Skin epidermis (tissue), 12 donors: ENCODE measurements around the gene JPT2.

ENCODE experiments used
- H3K27ac ChIP-seq, 21 experiments: fragments of 200-600 bp; sonication (generic) in 11 of 21; one replicate each; pipeline ENCODE4 v1.5.0; 2020; ENCODE audit warnings: mild to moderate bottlenecking in 3 of 21, inconsistent platforms in 2 of 21, moderate library complexity in 2 of 21
- H3K4me3 ChIP-seq, 7 experiments: fragments of 200-600 bp; sonication (generic) in 2 of 7; one replicate each; pipeline ENCODE4 v1.5.0; 2020; ENCODE audit warnings: inconsistent platforms in 2 of 7, mild to moderate bottlenecking in 2 of 7, moderate library complexity in 1 of 7

Gene JPT2

DNA sequence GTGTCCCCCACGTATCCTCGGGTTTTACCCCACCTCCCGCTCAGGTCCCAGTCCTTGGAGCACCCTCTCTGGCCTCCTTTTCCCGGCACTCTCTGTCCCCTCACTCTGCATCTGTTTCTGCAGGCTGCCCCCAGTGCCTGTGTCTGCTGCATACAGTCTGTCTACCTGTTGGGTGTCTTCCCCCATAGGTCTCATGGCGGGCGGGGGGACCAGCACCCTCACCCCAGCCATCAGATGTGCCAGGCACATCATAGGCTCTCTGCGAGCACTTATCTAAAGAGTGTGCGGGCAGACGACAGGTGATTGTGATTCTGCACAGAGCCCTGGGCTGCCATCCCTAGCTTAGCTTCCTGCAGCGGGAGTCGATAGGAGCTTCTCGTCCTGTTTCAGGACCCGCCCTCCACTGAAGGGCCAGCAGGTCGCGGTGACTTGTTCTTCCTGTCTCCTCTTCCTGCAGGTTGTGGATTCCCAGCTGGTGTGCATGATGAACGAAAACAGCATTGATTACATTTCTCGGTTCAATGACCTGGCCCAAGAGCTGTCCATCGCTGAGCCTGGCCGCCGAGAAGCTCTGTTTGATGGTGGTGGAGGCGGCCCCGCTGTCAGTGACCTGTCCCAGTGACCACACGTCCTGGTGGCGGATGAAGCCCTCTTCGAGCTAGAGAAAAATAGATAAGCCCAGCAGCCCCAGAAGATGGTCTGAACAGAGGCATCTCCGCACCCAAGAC, 4.5 kb upstream of the JPT2 start:
- no peak overlapping the region for H3K4me3 ChIP-seq
- no peak overlapping the region for H3K27ac ChIP-seq

DNA sequence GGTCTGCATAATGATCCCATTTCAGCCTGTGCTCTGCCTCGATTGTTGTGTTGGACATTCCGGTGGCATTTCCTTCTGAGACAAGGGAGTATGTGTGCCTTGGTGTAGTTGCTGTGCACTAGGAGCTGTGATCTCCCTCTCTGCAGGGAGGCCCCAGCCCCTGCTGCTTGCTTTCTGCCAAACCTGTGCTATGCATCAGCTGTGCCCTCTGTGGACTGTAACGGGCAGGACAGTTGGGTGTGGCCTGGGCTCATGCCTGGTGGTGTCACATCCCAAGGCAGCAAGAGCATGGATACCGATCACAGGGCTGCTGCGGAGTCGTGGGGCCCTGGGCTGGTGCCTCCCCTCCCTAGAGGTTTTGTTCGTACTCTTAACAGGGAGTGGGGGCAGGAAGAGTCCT, 3.8 kb upstream of the JPT2 start:
- Histone ChIP-seq H3K27ac (no peak overlapping the region), H3K4me3 (no peak overlapping the region)

DNA sequence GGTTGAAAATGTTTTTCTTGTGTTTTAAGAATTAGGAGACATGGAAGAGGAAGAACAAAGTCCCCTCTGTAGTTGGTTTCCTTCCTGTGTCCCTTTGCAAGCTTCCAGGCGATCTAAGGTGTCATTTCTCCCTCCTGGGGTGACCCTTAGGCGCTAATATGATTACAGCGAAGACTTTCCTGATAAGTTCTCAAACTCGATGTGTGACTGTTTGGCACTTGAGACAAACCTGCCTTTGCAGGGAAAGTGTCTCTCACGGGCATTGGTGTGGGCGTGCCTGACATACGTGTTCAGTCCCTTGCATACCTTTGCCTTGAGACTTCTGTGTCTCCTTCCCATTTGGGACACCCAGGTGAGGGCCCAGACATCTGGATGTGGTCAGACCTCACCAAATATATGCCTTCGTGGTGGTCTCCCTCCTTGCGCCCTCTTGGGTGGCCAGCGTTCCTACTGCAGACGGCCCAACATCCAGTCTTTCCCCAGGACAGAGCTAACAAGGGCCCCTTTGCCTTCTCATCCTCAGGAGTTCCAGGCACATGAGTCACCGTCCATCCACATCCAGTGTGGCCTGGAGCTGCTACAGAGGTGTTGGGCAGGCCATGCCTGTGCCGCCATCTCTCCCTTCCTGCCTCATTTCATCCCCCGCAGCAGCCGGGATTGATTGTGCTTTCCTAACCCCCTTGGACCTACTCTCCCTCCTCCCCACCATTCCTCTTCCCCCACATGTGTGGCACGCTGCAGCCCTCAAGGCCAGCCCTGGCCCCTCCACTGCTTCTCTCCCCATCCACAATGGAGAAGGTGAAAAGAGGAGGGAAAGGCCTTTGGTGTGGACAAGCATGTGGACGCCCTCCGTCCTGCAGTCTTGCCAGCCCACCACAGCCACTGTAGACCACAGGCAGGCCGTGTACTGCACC, 3.1 kb upstream of the JPT2 start:
- no peak overlapping the region for H3K27ac ChIP-seq
- no peak overlapping the region for H3K4me3 ChIP-seq

DNA sequence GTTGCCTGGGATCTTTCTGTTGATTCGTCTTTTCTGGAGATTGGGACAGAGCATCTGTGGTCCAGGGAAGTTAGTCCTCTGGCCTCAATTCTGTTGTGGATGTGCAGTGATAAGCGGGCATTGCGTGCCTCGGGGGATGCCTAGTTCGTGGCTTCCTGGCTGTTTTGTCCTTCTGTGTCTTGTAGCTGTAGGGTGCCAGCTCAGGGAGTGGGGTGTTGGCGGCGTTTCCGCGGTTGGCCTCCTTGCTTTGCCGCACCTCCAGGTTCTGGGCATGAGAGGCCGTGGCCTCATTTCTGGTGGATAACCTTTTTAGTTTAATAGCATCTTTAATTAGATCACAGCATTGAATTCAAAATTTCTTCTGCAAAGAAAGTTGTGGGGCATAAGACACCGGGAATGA, 1.4 kb upstream of the JPT2 start:
- no peak overlapping the region for H3K4me3 ChIP-seq
- H3K27ac ChIP-seq, result no peak overlapping the region

DNA sequence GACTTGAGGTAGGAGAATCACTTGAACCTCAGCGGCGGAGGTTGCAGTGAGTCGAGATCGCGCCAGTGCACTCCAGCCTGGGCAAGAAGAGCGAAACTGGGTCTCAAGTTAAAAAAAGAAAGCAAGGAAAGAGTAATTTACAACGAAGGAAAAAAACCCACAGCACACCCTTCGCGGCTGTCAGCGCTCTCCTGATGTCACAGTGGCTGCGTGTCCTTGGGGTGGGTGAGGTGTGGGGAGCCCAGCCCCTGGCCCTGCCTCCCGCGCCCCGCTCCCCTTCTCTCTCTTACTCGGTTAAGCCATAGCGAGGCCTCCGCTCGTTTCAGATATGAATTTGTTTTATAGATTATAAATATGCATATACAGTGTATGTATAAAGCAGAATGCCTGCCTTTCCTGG, 740 bp upstream of the JPT2 start:
- peak overlapping the region in 3 of 7 experiments; percentile 71 to 98 (median 81) for H3K4me3 ChIP-seq
- H3K27ac ChIP-seq, result peak overlapping the region in 3 of 21 experiments; percentile 39 to 93 (median 76)

DNA sequence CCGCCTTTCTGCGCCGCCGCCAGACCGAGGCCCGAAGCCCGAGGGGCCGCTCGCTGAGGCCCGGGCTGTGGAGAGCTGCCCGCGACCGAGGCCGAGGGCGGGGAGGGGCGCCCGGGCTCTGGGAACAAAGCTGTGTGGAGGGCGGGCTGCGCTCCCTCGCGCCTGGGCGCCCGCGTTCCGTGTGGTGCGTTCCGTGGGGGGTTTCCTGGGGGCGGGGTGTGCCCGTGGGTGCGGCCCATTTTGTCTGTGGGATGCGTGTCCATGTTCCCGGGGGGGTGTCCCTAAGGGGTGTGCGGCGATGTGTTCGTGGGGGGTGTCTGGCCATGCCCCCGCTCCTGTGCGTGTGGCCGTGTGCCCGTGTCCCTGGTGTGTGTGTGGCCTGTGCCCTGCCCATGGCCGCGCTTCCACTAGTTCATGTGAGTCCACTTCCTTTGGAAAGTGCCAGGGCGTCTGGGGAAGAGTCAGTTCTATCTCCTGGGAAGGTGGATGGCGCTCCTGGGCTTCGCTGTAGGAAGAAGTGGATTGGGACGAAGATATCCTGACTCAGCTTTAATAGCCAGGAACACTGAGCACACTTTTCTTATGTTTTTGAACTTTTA, 520 bp downstream of the JPT2 start:
- Histone ChIP-seq H3K4me3 (peak overlapping the region; percentile 55 to 98 (median 81)), H3K27ac (peak overlapping the region; percentile 52 to 93 (median 87))

DNA sequence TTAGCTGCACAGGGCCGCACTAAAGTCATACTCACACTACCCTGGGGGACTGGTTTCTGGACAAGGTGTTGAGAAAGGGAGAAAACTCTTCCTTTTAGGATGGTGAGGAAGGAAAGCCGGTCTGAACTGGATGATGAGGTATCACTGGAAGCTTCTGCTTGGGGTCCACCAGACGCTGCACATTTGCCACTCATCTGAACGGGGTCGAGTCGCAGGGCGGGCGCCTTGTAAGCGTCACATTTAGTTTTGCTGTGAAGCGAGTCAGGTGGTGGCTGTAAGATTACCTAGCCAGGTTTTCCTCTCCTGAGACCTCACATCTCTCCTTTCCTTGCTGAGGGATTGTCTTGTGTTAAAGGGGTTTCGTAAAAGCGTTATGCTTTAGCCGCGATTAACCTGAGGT, 2.3 kb downstream of the JPT2 start:
- no peak overlapping the region for H3K4me3 ChIP-seq
- H3K27ac ChIP-seq, result no peak overlapping the region

DNA sequence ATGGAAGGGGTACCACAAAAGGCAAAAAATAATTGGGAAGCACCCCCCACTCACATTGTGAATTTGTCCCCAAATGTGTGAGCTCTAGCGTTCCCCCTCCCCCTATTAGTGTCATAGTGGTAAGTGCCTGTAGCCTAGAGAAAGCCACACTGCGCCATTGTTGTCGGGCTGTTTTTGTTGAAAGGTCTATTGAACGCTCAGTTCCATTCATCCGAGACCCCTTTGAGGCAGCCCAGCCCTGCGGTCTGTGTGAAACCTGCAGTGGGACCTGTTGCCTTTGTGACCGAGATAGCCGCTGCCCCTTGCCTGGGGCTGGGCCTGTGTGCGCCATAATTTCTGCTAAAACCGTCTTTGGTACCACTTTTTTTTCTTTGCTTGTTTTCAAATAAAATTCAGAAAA, 3.0 kb downstream of the JPT2 start:
- Histone ChIP-seq H3K4me3 (no peak overlapping the region), H3K27ac (no peak overlapping the region)

DNA sequence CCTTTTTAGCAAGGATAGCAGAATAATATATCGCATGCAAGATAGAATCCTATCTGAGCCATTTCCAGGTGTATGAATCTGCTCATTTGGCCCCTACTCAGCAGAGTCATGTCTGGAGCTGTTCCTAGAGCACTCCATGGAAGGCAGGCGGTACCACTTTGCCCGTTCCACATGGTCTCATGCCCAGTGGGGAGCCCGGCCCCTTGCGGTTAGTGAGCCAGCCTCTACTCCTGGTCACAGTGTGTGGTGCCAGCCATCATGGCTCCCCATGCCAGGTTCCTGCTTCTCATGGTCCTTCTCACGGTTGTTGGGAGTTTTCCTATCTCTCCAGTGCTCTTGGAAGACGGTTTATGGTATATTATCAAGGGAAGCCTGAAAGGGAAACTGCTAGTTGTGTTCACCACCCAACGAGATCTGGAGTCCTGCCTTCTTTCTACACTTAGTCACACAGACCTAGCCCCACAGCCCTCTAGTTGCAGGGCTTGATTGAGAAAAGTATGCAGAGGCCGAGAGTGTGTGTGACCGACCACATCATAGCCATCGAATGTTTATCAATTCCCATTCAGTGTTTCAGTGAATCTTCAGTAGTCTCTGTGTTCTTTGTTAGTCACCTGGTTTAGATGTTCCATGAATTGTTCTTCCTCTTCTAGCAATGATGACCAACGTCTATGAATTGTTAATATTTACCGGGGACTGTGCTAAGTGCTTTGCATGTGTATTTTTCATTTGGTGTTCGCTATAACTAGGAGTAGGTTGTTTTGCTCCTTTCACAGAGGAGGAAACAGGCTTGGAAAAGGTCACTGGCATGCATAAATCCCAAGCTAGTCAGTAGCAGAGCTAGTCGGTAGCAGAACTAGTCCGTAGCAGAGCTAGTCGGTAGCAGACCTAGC, 9.6 kb downstream of the JPT2 start:
- peak overlapping the region in 2 of 21 experiments; percentile 24 to 41 for H3K27ac ChIP-seq

DNA sequence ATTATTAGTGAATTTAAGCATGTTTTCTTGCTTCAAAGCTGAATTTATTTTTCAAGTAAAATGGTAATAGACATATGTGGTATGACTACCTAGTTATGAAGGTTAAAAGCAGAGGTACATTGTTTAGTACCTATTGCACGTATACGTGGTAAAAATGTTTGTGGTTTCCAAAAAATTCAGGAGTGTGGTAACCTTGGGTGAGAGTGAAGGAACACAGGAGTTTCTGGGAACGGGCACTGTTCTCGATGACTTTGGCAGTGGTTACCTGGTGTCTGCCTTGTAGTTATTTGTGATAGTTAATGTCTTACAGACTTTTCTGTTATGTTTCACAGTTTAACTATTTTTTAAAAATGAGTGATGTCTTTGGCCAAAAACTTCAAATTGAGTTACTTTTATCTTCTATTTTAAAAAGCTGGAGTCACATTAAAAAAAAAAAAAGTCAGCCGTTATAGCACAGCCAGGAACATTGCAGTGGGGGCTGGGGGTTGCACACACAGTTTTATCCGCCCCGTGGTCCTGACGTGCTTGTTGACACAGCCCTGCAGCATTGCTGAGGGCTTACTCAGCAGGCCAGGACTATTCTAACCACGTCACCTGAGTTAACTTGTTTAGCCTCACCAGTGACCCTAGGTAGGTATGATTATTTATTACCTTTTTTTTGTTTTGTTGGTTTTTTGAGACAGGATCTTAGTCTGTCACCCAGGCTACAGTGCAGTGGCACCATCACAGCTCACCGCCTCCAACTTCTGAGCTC, 10.9 kb downstream of the JPT2 start:
- Histone ChIP-seq H3K27ac (peak overlapping the region in 1 of 21 experiments; percentile 41), H3K4me3 (no peak overlapping the region)

More for the DNA sequence above, 9.6 kb downstream of the JPT2 start:
- H3K4me3 ChIP-seq, result no peak overlapping the region

DNA sequence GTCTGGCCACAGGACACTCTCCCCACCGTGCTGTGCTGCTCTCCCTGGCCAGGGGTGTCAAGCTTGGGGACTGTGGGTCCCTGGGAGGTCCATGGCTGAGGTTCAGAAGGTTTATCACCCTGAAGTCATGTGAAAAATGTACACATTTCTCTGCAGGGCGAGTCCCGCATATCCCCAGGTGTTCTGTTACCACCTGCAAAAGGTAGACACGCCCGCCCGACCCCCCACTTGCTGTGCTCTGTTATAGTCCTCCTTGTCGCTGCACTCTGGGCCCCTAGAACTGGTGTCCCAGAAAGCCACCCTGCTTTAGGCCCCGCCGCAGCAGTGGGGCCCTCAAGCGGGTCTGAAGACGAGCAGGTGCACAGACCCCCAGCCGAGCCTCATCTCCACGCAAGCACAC, 11.8 kb downstream of the JPT2 start:
- Histone ChIP-seq H3K27ac (no peak overlapping the region), H3K4me3 (no peak overlapping the region)

DNA sequence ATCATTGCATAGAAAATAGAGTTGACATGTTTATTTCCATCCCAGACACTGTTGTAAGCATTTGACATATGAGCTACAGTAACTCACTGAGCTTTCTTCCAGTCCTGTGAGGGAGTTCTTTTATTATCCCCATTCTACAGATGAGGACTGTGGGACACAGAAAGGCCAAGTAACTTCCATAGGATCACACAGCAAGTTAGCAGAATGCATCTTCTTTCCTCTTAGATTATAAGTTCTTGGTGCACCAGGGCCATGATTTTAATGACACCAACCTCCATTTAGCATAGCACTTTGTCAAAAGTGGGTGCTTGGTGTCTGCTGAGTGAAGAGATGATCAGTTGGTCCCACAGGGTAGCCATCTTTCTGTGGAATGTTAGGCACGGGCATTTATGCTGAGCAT, 12.7 kb downstream of the JPT2 start:
- Histone ChIP-seq H3K4me3 (no peak overlapping the region), H3K27ac (peak overlapping the region in 1 of 21 experiments; percentile 7)

DNA sequence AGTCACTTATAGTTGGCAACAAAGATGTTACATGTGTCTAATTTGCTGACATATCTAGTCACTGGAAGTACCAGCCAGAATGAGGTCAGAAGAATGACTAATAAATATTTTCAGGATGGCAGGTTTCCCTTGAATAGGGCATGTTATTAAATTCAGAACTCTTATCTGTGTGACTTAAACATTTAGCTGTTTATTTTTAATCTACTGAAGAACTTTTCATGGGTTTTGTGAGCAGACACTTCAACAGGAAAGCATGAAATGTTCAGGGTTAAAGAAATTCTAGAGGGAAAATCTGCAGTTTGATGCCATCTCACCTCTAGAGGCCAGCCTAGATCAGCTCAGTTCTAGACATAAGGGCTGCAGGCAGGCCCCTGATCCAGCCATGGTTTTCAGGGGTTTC, 13.2 kb downstream of the JPT2 start:
- H3K27ac ChIP-seq, result peak overlapping the region in 10 of 21 experiments; percentile 6 to 64 (median 26)

DNA sequence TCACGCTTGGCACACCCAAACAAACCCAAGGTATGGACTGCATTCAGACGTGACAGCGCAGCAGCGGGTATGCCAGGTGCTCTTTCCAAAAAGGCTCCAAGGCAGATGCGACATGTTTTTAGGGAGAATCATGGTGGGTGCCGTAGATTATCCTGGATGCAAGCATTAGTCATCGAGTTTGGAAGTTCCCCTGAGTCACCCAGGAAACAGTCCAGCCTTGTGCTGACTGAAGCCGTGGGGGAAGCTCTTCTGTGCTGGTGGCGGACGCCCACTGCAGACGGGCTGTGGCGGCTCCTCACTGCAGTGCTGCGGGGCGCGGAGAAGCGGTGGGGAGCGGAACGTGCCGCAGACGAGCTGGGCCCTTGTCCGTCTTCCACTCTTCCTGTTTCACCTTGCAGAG, 13.9 kb downstream of the JPT2 start:
- peak overlapping the region in 9 of 21 experiments; percentile 6 to 64 (median 28) for H3K27ac ChIP-seq
- H3K4me3 ChIP-seq, result no peak overlapping the region

More for the DNA sequence above, 13.2 kb downstream of the JPT2 start:
- H3K4me3 ChIP-seq, result no peak overlapping the region

DNA sequence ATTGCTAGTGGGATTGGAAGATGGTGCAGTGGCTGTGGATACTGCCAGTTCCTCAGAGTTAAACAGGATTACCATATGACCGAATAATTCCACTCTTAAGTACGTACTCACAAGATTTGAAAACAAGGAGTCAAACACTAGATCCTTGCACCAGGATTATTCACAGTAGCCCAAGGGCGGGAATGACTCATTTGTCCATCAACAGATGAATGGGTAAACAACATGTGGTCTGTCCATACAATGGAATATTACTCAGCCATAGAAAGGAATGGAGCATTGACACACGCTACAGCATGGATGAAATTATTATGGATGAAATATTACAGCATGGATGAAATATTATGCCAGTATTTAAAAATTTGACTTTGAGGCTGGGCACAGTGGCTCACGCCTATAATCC, 18.8 kb downstream of the JPT2 start:
- H3K4me3 ChIP-seq, result no peak overlapping the region
- H3K27ac ChIP-seq, result no peak overlapping the region

DNA sequence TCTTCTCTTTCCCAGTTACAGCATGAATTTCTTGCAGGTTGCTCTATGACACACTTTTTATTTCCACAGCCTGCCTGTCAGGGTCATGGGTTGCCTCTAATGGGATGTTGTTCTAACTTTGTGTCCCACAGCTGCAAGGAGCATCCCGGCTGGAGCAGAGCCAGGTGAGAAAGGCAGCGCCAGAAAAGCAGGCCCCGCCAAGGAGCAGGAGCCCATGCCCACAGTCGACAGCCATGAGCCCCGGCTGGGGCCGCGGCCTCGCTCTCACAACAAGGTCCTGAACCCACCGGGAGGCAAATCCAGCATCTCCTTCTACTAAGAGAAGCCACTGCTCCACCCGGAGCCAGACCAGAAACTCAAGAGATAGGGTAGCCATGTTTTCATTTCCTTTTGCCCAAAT, 20.6 kb downstream of the JPT2 start:
- Histone ChIP-seq H3K4me3 (no peak overlapping the region), H3K27ac (no peak overlapping the region)

DNA sequence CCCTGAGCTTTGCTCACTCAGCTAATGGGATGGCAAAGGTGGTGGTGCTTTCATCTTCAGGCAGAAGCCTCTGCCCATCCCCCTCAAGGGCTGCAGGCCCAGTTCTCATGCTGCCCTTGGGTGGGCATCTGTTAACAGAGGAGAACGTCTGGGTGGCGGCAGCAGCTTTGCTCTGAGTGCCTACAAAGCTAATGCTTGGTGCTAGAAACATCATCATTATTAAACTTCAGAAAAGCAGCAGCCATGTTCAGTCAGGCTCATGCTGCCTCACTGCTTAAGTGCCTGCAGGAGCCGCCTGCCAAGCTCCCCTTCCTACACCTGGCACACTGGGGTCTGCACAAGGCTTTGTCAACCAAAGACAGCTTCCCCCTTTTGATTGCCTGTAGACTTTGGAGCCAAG, 22.2 kb downstream of the JPT2 start:
- no peak overlapping the region for H3K27ac ChIP-seq
- H3K4me3 ChIP-seq, result no peak overlapping the region

DNA sequence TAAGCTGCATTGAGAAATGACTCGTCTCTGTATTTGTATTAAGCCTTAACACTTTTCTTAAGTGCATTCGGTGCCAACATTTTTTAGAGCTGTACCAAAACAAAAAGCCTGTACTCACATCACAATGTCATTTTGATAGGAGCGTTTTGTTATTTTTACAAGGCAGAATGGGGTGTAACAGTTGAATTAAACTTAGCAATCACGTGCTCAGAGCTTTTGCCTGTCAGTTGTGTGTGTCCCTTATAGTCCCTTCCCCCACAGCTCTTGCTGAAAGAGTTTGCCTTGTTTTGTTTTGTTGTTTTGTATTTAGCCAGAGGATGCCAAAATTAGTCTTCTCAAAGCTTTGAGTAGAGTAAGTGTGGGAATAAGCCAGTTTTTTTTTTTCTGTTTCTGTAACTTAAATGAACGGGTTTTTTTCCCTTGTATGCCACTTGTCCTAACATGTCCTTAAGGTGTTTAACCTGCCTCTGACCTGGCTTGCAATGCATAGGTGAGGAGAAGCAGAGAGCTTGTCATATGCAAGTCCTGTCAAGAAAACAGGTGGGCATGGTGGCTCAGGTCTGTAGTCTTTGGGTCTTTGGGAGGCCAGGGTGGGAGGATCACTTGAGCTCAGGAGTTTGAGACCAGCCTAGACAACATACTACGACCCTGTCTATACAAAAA, 23.3 kb downstream of the JPT2 start:
- Histone ChIP-seq H3K4me3 (no peak overlapping the region), H3K27ac (peak overlapping the region in 2 of 21 experiments; percentile 9 to 18)
